Hepatocyte (in vitro differentiated cells): ENCODE measurements around the gene CAMK2G.

Experiments used
- EZH2 ChIP-seq: fragments of 200-600 bp; sonication (generic); IDR thresholded peaks from 2 replicates; pipeline ENCODE4 v1.6.1; 2016; ENCODE audit warnings: antibody characterized with exemption, mild to moderate bottlenecking, borderline replicate concordance
- EZH2phosphoT487 ChIP-seq: fragments of 200-600 bp; sonication (generic); IDR thresholded peaks from one replicate; pipeline ENCODE4 v1.6.1; 2018; ENCODE audit warnings: antibody characterized with exemption, mild to moderate bottlenecking, low read depth, moderate library complexity; ENCODE audit not compliant: unreplicated experiment, severe bottlenecking
- TF ChIP-seq, protein P1 (sequence below): fragments of 200-600 bp; sonication (generic); IDR thresholded peaks from 2 replicates; pipeline ENCODE4 v1.5.1; 2016; ENCODE audit warnings: antibody characterized with exemption, mild to moderate bottlenecking; ENCODE audit not compliant: poor library complexity

- TF ChIP-seq, protein P1, sequence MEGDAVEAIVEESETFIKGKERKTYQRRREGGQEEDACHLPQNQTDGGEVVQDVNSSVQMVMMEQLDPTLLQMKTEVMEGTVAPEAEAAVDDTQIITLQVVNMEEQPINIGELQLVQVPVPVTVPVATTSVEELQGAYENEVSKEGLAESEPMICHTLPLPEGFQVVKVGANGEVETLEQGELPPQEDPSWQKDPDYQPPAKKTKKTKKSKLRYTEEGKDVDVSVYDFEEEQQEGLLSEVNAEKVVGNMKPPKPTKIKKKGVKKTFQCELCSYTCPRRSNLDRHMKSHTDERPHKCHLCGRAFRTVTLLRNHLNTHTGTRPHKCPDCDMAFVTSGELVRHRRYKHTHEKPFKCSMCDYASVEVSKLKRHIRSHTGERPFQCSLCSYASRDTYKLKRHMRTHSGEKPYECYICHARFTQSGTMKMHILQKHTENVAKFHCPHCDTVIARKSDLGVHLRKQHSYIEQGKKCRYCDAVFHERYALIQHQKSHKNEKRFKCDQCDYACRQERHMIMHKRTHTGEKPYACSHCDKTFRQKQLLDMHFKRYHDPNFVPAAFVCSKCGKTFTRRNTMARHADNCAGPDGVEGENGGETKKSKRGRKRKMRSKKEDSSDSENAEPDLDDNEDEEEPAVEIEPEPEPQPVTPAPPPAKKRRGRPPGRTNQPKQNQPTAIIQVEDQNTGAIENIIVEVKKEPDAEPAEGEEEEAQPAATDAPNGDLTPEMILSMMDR, result no peak
- TF ChIP-seq EZH2phosphoT487 (no peak), EZH2 (no peak)
Measured at GRCh38 chr10:73908853-73909539, 34.6 kb upstream of the CAMK2G start.
